Right lobe of liver (tissue), 6 donors: ENCODE measurements around the gene DHX38. TPM values are rescaled to one million over a fixed set of nuclear protein-coding genes. Genes with fewer than 3 reads are reported as not detected.

ENCODE experiments used
- ATAC-seq, 4 donors: fragments of 200-7000 bp; cut with Tn5 transposase; one replicate each; pipeline ENCODE4 v1.9.1; 2020; ENCODE audit warnings: mild to moderate bottlenecking in 4 of 4, moderate library complexity in 4 of 4
- DNase-seq, 3 donors: peaks; one replicate each; pipeline ENCODE4 v3.0.0-alpha.2; 2020
- H3K27ac ChIP-seq, 3 donors: fragments of 200-600 bp; one replicate each; pipeline ENCODE4 v1.8.0; 2022
- H3K27me3 ChIP-seq, 2 donors: fragments of 200-600 bp; one replicate each; pipeline ENCODE4 v1.8.0; 2022
- H3K36me3 ChIP-seq, 4 donors: fragments of 200-600 bp; sonication (generic) in 1 of 4; one replicate each; pipeline versions ENCODE4 v1.5.1 to v1.8.0; 2017 to 2022; ENCODE audit warnings: control low read depth in 1 of 4
- H3K4me1 ChIP-seq, 4 donors: fragments of 200-600 bp; sonication (generic) in 1 of 4; one replicate each; pipeline versions ENCODE4 v1.5.1 to v1.8.0; 2017 to 2022; ENCODE audit warnings: control low read depth in 1 of 4
- H3K4me3 ChIP-seq, 3 donors: fragments of 200-600 bp; one replicate each; pipeline ENCODE4 v1.8.0; 2022
- H3K9me3 ChIP-seq, 4 donors: fragments of 200-600 bp; sonication (generic) in 1 of 4; one replicate each; pipeline versions ENCODE4 v1.5.1 to v1.8.0; 2017 to 2022; ENCODE audit warnings: control low read depth in 1 of 4
- CTCF ChIP-seq, 4 donors: fragments of 200-600 bp in 3 of 4; fragments of 450-650 bp in 1 of 4; IDR thresholded peaks; one replicate each; pipeline versions ENCODE4 v1.5.1 to v1.8.0; 2016 to 2022; ENCODE audit warnings: antibody characterized with exemption in 4 of 4, mild to moderate bottlenecking in 2 of 4
- POLR2A ChIP-seq: fragments of 450-650 bp; IDR thresholded peaks from one replicate; pipeline ENCODE4 v1.6.1; 2017; ENCODE audit warnings: antibody characterized with exemption, mild to moderate bottlenecking
- WGBS: methylation state at CpG from one replicate; pipeline ENCODE4 v1.1.6; 2018; ENCODE audit warnings: low coverage, low lambda C conversion rate; ENCODE audit not compliant: insufficient coverage; ENCODE audit errors: missing lambda C conversion rate; 5-methylcytosine and 5-hydroxymethylcytosine counted together
- intact Hi-C, 2 donors: fragments of 100-400 bp; cut with DNase I; formaldehyde crosslinking; loops; one replicate each; pipeline versions ENCODE4 v1.11.2 to v1.14.1; 2022
- total RNA-seq, 6 experiments: library from RNA; depleted of rRNA in 2 of 6; stranded (reverse); fragments of >200 nt in 2 of 6; fragmentation: NEBNext Ultra II Directional in 3 of 6; extraction: Animal tissue kit (Norgen Biotek cat#: 25700) in 3 of 6; gene quantifications; one replicate each; pipeline versions ENCODE4 v1.1.0 to v1.2.4, GENCODE V29; 2016 to 2023
- donor health status: DM: no; HTN: yes; CAD: no.
- donor health status: DM: no; HTN: no; CAD: no.
- donor health status: DM: no; HTN: no; CAD: no.
- donor health status: DM: no; HTN: yes; CAD: no.
- donor health status: DM: no; HTN: yes; CAD: no.

The DHX38 gene
- total RNA-seq, 6 experiments from 2014 or later, result 22.2 to 29.8 (median 23.3) TPM

GRCh38 chr16:72142476-72142875, 48.8 kb downstream of the DHX38 start:
- intact Hi-C loops, result no loop called here
- H3K27me3 ChIP-seq, result no peaks in the 10 kb centered on the region
- H3K27ac ChIP-seq, result no peak overlapping the region
- 69% methylated on average over 1 of the region's 1 CpG for WGBS
- no peak overlapping the region for H3K4me3 ChIP-seq
- no peaks in the 10 kb centered on the region for H3K9me3 ChIP-seq
- H3K4me1 ChIP-seq, result peaks cover 0 to 10% (median 0%) of the 10 kb centered on the region in 4 donors
- TF ChIP-seq POLR2A, result no peak
- TF ChIP-seq CTCF (IDR thresholded peaks at IDR 0.05), result no peak
- H3K36me3 ChIP-seq, result no peaks in the 10 kb centered on the region
- no peak for DNase-seq
- no peak for ATAC-seq

DNA sequence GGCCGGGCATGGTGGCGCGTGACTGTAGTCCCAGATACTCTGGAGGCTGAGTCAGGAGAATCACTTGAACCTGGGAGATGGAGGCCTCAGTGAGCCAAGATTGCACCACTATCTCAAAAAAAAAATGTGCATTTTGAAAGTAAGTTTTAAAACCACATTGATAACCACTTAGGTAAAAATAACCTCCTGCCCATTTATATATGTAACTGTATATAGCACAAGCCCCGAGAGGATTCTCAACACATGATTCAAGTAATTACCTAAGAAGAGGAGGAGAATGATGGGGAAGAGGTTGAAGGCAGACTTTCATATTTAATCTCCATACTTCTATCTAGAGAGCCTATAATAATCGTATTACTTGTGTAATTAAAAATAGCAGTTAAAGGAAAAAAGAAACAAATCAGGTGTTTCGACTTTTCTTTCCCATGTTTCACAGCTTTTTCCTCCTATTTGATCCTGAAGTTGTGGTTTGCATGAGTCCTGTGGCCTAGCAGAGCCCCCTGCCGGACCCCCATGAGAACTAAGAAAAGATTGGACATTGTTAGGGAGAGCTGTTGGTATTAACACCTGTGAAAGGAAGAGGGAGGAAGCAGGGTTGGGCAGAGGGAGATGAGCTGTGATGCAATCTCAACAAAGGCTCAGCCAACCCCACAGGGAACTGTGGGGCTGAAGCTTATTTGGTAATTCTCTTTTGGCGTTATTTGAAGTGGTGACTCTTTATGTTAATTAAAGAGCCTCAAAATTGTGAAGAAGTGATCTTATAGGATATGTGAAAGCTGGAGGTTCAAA, 56.2 kb downstream of the DHX38 start:
- no peak overlapping the region for H3K4me3 ChIP-seq
- intact Hi-C loops, result no loop called here
- TF ChIP-seq POLR2A, result no peak
- no peak for TF ChIP-seq CTCF (IDR thresholded peaks at IDR 0.05)
- no peaks in the 10 kb centered on the region for H3K4me1 ChIP-seq
- ATAC-seq (no peak), DNase-seq (no peak)
- 50% methylated on average over 5 of the region's 8 CpGs for WGBS
- H3K27ac ChIP-seq, result no peak overlapping the region
- no peaks in the 10 kb centered on the region for H3K9me3 ChIP-seq
- no peaks in the 10 kb centered on the region for H3K27me3 ChIP-seq
- no peaks in the 10 kb centered on the region for H3K36me3 ChIP-seq

- Histone ChIP-seq H3K27me3 (no peaks in the 10 kb centered on the region), H3K9me3 (no peaks in the 10 kb centered on the region), H3K27ac (no peak overlapping the region), H3K4me3 (no peak overlapping the region), H3K4me1 (no peaks in the 10 kb centered on the region), H3K36me3 (no peaks in the 10 kb centered on the region)
- ATAC-seq (no peak), DNase-seq (no peak)
- no peak for TF ChIP-seq POLR2A
- 39% methylated on average over 2 of the region's 2 CpGs for WGBS
- intact Hi-C loops, result no loop called here
Observed at GRCh38 chr16:72159386-72159785, 65.7 kb downstream of the DHX38 start.

- no peaks in the 10 kb centered on the region for H3K36me3 ChIP-seq
- H3K9me3 ChIP-seq, result no peaks in the 10 kb centered on the region
- intact Hi-C loops, result no loop called here
- DNase-seq, result no peak
- H3K27ac ChIP-seq, result no peak overlapping the region
- TF ChIP-seq CTCF (IDR thresholded peaks at IDR 0.05) (no peak), POLR2A (no peak)
- H3K27me3 ChIP-seq, result no peaks in the 10 kb centered on the region
- no peaks in the 10 kb centered on the region for H3K4me1 ChIP-seq
- no peak overlapping the region for H3K4me3 ChIP-seq
- no peak for ATAC-seq
- WGBS, result 54% methylated on average over 2 of the region's 2 CpGs
Observed at GRCh38 chr16:72159801-72160200, 66.2 kb downstream of the DHX38 start.

GRCh38 chr16:72162105-72162692, 68.6 kb downstream of the DHX38 start:
- no peak overlapping the region for H3K4me3 ChIP-seq
- whole genome bisulfite sequencing, result 74% methylated on average over 6 of the region's 6 CpGs
- no peaks in the 10 kb centered on the region for H3K27me3 ChIP-seq
- no peak for DNase-seq
- TF ChIP-seq POLR2A (no peak), CTCF (IDR thresholded peaks at IDR 0.05) (no peak)
- H3K4me1 ChIP-seq, result no peaks in the 10 kb centered on the region
- no peaks in the 10 kb centered on the region for H3K36me3 ChIP-seq
- no peaks in the 10 kb centered on the region for H3K9me3 ChIP-seq
- intact Hi-C loops, result no loop called here
- no peak overlapping the region for H3K27ac ChIP-seq
- no peak for ATAC-seq
